Measurements from ENCODE around the gene CPPED1.

The CPPED1 gene

DNA sequence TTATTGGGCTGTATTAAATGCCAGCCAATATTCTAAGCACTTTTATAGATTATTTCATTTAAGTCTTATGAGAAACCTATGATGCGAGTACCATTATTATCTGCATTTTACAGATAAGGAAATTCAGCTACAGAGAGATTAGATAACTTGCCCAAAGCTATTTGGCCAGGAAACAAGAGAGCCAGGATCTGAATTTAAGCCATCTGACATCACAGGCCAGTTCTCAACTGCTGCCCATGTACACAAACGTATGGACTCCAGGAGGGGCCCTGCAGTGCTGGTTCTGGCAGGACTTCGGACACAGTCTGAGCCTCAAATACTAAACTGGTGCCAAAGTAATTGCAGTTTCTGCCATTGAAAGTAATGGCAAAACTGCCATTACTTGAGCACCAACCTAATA is 40.2 kb downstream of the CPPED1 start:
- no peak overlapping the region for H3K27ac ChIP-seq (ENCODE audit: low read length)
- no peak overlapping the region for H3K9ac ChIP-seq (ENCODE audit: low read length)
- H3K4me3 ChIP-seq (ENCODE audit: low read length) = no peak overlapping the region
- H3K36me3 ChIP-seq (ENCODE audit: control insufficient read depth, low read depth, low read length) = no peaks in the 10 kb centered on the region
- H3K4me1 ChIP-seq (ENCODE audit: control insufficient read depth, low read depth, low read length) = no peaks in the 10 kb centered on the region
- no peaks in the 10 kb centered on the region for H3K9me3 ChIP-seq (ENCODE audit: control insufficient read depth, low read depth, low read length)
- no peaks in the 10 kb centered on the region for H3K27me3 ChIP-seq (ENCODE audit: control insufficient read depth, insufficient read depth, low read length)

GRCh38 chr16:12760819-12761611 is 42.7 kb downstream of the CPPED1 start:
- Histone ChIP-seq H3K9ac (ENCODE audit: low read length) (no peak overlapping the region), H3K9me3 (ENCODE audit: control insufficient read depth, low read depth, low read length) (no peaks in the 10 kb centered on the region), H3K36me3 (ENCODE audit: control insufficient read depth, low read depth, low read length) (no peaks in the 10 kb centered on the region), H3K4me3 (ENCODE audit: low read length) (no peak overlapping the region), H3K4me1 (ENCODE audit: control insufficient read depth, low read depth, low read length) (no peaks in the 10 kb centered on the region), H3K27ac (ENCODE audit: low read length) (no peak overlapping the region), H3K27me3 (ENCODE audit: control insufficient read depth, insufficient read depth, low read length) (no peaks in the 10 kb centered on the region)

DNA sequence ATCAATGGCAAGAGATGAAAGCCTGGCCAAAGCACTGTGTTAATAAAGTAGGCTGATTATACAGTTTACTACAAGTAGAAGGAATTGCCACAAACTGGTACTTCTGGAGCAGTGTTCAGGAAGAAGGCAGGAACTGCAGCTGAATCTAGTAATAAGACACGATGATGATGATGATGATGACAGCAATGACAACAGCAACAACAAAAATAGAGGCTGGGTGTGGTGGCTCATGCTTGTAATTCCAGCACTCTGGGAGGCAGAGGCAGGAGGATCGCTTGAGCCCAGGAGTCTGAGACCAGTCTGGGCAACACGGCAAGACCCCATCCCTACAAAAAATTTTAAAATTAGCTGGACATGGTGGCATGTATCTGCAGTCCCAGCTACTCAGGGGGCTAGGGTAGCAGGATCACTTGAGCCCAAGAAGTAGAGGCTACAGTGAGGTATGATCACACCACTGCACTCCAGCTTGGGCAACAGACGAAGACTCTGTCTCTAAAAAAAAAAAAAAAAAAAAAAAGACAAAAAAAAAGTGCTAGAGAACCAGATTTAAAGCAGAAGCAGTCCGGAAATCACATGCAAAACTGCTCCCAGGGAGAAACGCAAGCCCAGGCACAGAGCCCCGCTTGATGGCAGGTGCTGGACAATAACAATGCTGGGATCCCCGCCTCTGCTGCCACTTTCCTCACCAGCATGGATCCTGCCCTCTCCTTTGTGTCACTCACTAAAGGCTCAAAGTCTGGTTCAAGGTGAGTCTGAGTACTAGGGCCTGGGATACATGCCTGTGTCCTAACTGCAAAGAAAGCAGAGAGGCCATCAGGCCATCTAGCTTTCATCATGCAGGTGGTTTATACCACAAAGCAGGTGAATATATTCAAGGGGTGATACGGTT is 44.8 kb downstream of the CPPED1 start:
- Histone ChIP-seq H3K36me3 (ENCODE audit: control insufficient read depth, low read depth, low read length) (no peaks in the 10 kb centered on the region), H3K9ac (ENCODE audit: low read length) (no peak overlapping the region), H3K27me3 (ENCODE audit: control insufficient read depth, insufficient read depth, low read length) (no peaks in the 10 kb centered on the region), H3K4me1 (ENCODE audit: control insufficient read depth, low read depth, low read length) (no peaks in the 10 kb centered on the region), H3K9me3 (ENCODE audit: control insufficient read depth, low read depth, low read length) (no peaks in the 10 kb centered on the region), H3K27ac (ENCODE audit: low read length) (no peak overlapping the region), H3K4me3 (ENCODE audit: low read length) (no peak overlapping the region)

DNA sequence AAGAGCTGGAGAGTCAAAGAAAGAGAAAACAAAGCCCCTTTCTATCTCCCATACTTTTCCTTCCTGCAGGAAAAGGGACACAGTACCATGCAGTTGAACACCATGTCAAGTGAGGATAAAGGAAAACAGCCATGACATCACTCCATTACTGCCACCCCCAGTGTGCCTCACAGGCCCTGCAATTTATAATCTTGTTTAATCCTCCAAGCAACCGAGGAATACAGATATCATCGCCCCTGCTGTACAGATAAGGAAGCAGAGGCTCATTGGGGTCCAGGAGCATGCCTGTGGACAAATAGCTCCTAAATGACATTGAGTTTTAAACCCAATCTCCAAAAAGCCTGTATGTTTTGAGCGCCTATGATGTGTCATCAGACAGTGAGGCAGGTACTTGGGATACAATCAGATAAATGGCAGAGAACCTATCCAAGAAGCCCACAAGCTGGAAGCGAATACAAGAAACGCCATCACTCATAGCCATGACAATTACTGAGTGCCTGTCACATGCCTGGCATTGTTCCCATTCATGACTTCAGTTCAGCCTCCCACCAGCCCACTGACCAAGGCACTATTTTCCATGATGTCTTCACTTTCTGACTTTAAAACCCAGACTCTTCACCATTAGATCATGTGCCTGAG is 45.5 kb downstream of the CPPED1 start:
- Histone ChIP-seq H3K9me3 (ENCODE audit: control insufficient read depth, low read depth, low read length) (no peaks in the 10 kb centered on the region), H3K27ac (ENCODE audit: low read length) (no peak overlapping the region), H3K4me3 (ENCODE audit: low read length) (no peak overlapping the region)

DNA sequence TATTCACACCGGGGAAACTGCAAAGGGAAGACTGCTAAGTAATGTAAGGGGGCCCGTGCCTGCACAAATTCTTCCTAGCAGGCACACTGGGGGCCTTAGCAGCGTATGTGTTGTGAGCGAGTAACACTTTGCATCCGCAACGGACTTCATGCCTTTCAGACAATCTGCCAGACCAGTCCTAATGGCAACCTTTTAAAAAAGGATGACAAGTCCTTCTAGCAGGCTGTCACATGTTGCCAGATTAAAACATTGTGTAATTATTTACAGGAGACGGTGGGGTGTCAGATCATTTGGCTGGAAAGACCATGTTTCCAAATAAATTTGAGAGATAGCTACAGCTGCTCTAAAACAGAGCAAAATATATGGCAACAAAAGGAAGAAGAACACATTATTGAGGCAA is 46.1 kb downstream of the CPPED1 start:
- no peaks in the 10 kb centered on the region for H3K27me3 ChIP-seq (ENCODE audit: control insufficient read depth, insufficient read depth, low read length)
- H3K9ac ChIP-seq (ENCODE audit: low read length) = no peak overlapping the region
- no peak overlapping the region for H3K27ac ChIP-seq (ENCODE audit: low read length)
- H3K36me3 ChIP-seq (ENCODE audit: control insufficient read depth, low read depth, low read length) = no peaks in the 10 kb centered on the region
- H3K4me1 ChIP-seq (ENCODE audit: control insufficient read depth, low read depth, low read length) = no peaks in the 10 kb centered on the region
- no peak overlapping the region for H3K4me3 ChIP-seq (ENCODE audit: low read length)
- no peaks in the 10 kb centered on the region for H3K9me3 ChIP-seq (ENCODE audit: control insufficient read depth, low read depth, low read length)

More for the DNA sequence above, 45.5 kb downstream of the CPPED1 start:
- Histone ChIP-seq H3K27me3 (ENCODE audit: control insufficient read depth, insufficient read depth, low read length) (no peaks in the 10 kb centered on the region), H3K9ac (ENCODE audit: low read length) (no peak overlapping the region), H3K36me3 (ENCODE audit: control insufficient read depth, low read depth, low read length) (no peaks in the 10 kb centered on the region), H3K4me1 (ENCODE audit: control insufficient read depth, low read depth, low read length) (no peaks in the 10 kb centered on the region)

DNA sequence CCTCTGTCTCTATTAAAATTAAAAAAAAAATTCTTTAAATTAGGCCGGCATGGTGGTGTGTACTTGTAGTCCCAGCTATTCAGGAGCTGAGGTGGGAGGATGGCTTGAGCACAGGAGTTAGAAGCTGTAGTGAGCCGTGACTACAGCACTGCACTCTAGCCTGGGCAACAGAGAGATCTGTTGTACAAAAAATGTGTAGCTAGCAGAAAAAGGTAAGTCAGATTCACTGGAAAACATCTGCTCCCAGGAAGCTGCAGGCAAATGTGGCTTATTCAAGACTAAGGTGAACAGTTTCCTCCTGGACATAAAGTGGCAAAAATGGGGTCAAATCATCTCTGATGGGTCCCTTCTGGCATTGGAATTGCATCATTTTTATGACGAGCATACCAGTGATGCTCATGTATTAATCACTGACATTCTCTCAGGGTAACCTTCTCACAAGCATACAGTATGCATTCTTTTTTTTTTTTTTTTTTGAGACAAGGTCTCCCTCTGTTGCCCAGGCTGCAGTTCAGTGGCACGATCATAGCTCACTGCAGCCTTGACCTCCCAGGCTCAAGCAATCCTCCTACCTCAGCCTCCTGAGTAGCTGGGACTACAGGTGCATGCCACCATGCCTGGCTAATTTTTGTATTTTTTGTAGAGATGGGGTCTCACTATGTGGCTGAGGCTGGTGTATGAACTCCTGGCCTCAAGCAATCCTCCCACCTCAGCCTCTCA is 48.7 kb downstream of the CPPED1 start:
- H3K9ac ChIP-seq (ENCODE audit: low read length) = no peak overlapping the region
- no peaks in the 10 kb centered on the region for H3K9me3 ChIP-seq (ENCODE audit: control insufficient read depth, low read depth, low read length)
- no peaks in the 10 kb centered on the region for H3K36me3 ChIP-seq (ENCODE audit: control insufficient read depth, low read depth, low read length)
- no peaks in the 10 kb centered on the region for H3K27me3 ChIP-seq (ENCODE audit: control insufficient read depth, insufficient read depth, low read length)
- H3K4me3 ChIP-seq (ENCODE audit: low read length) = no peak overlapping the region
- no peaks in the 10 kb centered on the region for H3K4me1 ChIP-seq (ENCODE audit: control insufficient read depth, low read depth, low read length)
- no peak overlapping the region for H3K27ac ChIP-seq (ENCODE audit: low read length)

- H3K9ac ChIP-seq (ENCODE audit: low read length) = no peak overlapping the region
These were observed 50.3 kb downstream of the CPPED1 start for GRCh38 chr16:12753203-12754023.

GRCh38 chr16:12752159-12752558 is 51.5 kb downstream of the CPPED1 start:
- H3K36me3 ChIP-seq (ENCODE audit: control insufficient read depth, low read depth, low read length) = no peaks in the 10 kb centered on the region
- no peak overlapping the region for H3K27ac ChIP-seq (ENCODE audit: low read length)

More at GRCh38 chr16:12753203-12754023, 50.3 kb downstream of the CPPED1 start:
- no peaks in the 10 kb centered on the region for H3K9me3 ChIP-seq (ENCODE audit: control insufficient read depth, low read depth, low read length)
- no peaks in the 10 kb centered on the region for H3K4me1 ChIP-seq (ENCODE audit: control insufficient read depth, low read depth, low read length)
- no peak overlapping the region for H3K27ac ChIP-seq (ENCODE audit: low read length)
- no peak overlapping the region for H3K4me3 ChIP-seq (ENCODE audit: low read length)
- H3K36me3 ChIP-seq (ENCODE audit: control insufficient read depth, low read depth, low read length) = no peaks in the 10 kb centered on the region
- H3K27me3 ChIP-seq (ENCODE audit: control insufficient read depth, insufficient read depth, low read length) = no peaks in the 10 kb centered on the region

DNA sequence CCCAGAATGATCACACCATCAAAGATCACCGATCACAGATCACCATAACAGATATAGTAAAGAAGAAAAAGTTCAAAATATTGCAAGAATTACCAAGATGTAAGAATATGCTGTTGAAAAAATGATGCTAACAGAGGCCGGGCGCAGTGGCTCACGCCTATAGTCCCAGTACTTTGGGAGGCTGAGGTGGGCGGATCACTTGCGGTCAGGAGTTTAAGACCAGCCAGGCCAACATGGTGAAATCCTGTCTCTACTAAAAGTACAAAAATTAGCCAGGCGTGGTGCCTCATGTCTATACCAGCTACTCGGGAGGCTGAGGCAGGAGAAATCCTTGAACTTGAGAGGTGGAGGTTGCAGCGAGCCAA is 53.2 kb downstream of the CPPED1 start:
- Histone ChIP-seq H3K36me3 (ENCODE audit: control insufficient read depth, low read depth, low read length) (no peaks in the 10 kb centered on the region), H3K9me3 (ENCODE audit: control insufficient read depth, low read depth, low read length) (no peaks in the 10 kb centered on the region), H3K4me3 (ENCODE audit: low read length) (no peak overlapping the region), H3K27me3 (ENCODE audit: control insufficient read depth, insufficient read depth, low read length) (no peaks in the 10 kb centered on the region), H3K4me1 (ENCODE audit: control insufficient read depth, low read depth, low read length) (no peaks in the 10 kb centered on the region), H3K27ac (ENCODE audit: low read length) (no peak overlapping the region), H3K9ac (ENCODE audit: low read length) (no peak overlapping the region)

More at GRCh38 chr16:12752159-12752558, 51.5 kb downstream of the CPPED1 start:
- no peaks in the 10 kb centered on the region for H3K27me3 ChIP-seq (ENCODE audit: control insufficient read depth, insufficient read depth, low read length)
- no peak overlapping the region for H3K9ac ChIP-seq (ENCODE audit: low read length)
- no peaks in the 10 kb centered on the region for H3K4me1 ChIP-seq (ENCODE audit: control insufficient read depth, low read depth, low read length)
- no peaks in the 10 kb centered on the region for H3K9me3 ChIP-seq (ENCODE audit: control insufficient read depth, low read depth, low read length)
- no peak overlapping the region for H3K4me3 ChIP-seq (ENCODE audit: low read length)

DNA sequence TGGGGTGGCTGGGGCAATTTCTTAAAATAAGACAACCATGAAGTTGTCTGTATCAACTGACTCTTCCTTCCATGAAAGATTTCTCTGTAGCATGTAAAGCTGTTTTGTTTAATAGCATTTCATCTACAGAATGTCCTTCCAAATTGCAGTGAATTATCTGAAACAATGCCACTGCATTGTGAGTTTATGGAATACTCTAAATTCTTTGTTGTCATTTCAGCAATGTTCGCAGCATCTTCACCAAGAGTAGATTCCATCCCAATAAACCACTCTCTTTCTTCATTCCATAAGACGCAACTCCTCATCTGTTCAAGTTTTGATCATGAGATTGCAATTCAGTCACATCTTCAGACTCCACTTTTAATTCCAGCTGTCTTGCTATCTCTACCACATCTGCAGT is 54.6 kb downstream of the CPPED1 start:
- H3K4me1 ChIP-seq (ENCODE audit: control insufficient read depth, low read depth, low read length) = no peaks in the 10 kb centered on the region
- H3K27me3 ChIP-seq (ENCODE audit: control insufficient read depth, insufficient read depth, low read length) = no peaks in the 10 kb centered on the region
- H3K9me3 ChIP-seq (ENCODE audit: control insufficient read depth, low read depth, low read length) = no peaks in the 10 kb centered on the region
- no peak overlapping the region for H3K9ac ChIP-seq (ENCODE audit: low read length)
- H3K27ac ChIP-seq (ENCODE audit: low read length) = no peak overlapping the region
- no peak overlapping the region for H3K4me3 ChIP-seq (ENCODE audit: low read length)
- no peaks in the 10 kb centered on the region for H3K36me3 ChIP-seq (ENCODE audit: control insufficient read depth, low read depth, low read length)
